Heart right ventricle (tissue), 16 donors: ENCODE measurements around the gene XKR7. TPM values are rescaled to one million over a fixed set of nuclear protein-coding genes. Genes with fewer than 3 reads are reported as not detected.

Experiments
- ATAC-seq, 8 donors: fragments of 200-7000 bp; cut with Tn5 transposase; one replicate each; pipeline ENCODE4 v1.9.1; 2020; ENCODE audit warnings: mild to moderate bottlenecking in 8 of 8, moderate library complexity in 8 of 8, moderate number of reproducible peaks in 1 of 8
- DNase-seq, 2 donors: peaks; one replicate each; pipeline ENCODE4 v3.0.0-alpha.2; 2020
- H3K27ac ChIP-seq, 10 donors: fragments of 200-600 bp; sonication (generic) in 2 of 10; one replicate each; pipeline versions ENCODE4 v1.5.0 to v1.8.0; 2020 to 2022; ENCODE audit warnings: mild to moderate bottlenecking in 3 of 10
- H3K27me3 ChIP-seq, 7 donors: fragments of 200-600 bp; one replicate each; pipeline ENCODE4 v1.8.0; 2021 to 2022; ENCODE audit warnings: mild to moderate bottlenecking in 2 of 7
- H3K36me3 ChIP-seq, 9 donors: fragments of 200-600 bp; sonication (generic) in 1 of 9; one replicate each; pipeline versions ENCODE4 v1.5.0 to v1.8.0; 2020 to 2022; ENCODE audit warnings: mild to moderate bottlenecking in 2 of 9
- H3K4me1 ChIP-seq, 9 donors: fragments of 200-600 bp; sonication (generic) in 1 of 9; one replicate each; pipeline versions ENCODE4 v1.5.0 to v1.8.0; 2020 to 2022; ENCODE audit warnings: mild to moderate bottlenecking in 4 of 9
- H3K4me3 ChIP-seq, 10 donors: fragments of 200-600 bp; sonication (generic) in 2 of 10; one replicate each; pipeline versions ENCODE4 v1.5.0 to v1.8.0; 2020 to 2022; ENCODE audit warnings: mild to moderate bottlenecking in 7 of 10, moderate library complexity in 2 of 10
- H3K9me3 ChIP-seq, 11 donors: fragments of 200-600 bp in 10 of 11; sonication (generic) in 2 of 11; one replicate each; pipeline versions ENCODE4 v1.5.0 to v1.8.0; 2013 to 2022; ENCODE audit warnings: mild to moderate bottlenecking in 2 of 11, control low read depth in 1 of 11, moderate library complexity in 1 of 11
- WGBS, 2 donors: extraction: QIAGEN DNeasy Blood & Tissue Kit; methylation state at CpG; one replicate each; pipeline ENCODE4 v1.1.7; 2013; ENCODE audit warnings: inconsistent platforms in 1 of 2; 5-methylcytosine and 5-hydroxymethylcytosine counted together
- intact Hi-C, 10 donors: fragments of 100-400 bp; cut with DNase I; formaldehyde crosslinking; loops; one replicate each; pipeline versions ENCODE4 v1.11.1 to v1.14.2; 2022
- polyA plus RNA-seq, 2 donors: library from polyadenylated mRNA; stranded (reverse); fragments of 200-250 nt; gene quantifications; one replicate each; pipeline ENCODE4 v1.2.3, GENCODE V29; 2013
- total RNA-seq, 10 donors: library from RNA; stranded (reverse); fragmentation: NEBNext Ultra II Directional in 3 of 10; extraction: Animal tissue kit (Norgen Biotek cat#: 25700) in 3 of 10; gene quantifications; one replicate each; pipeline versions ENCODE4 v1.2.1 to v1.2.4, GENCODE V29; 2021 to 2023
- TF ChIP-seq, protein P1 (sequence below), 9 donors: fragments of 200-600 bp; sonication (generic) in 2 of 9; IDR thresholded peaks; one replicate each; pipeline versions ENCODE4 v1.5.0 to v1.8.0; 2021 to 2022; ENCODE audit warnings: antibody characterized with exemption in 9 of 9, mild to moderate bottlenecking in 5 of 9, moderate library complexity in 1 of 9
- donor health status: Arrhythmogenic right ventricular cardiomyopathy.
- donor health status: ischemic (EF 13 %, LVEDD 7.1; RV severe dilation, severe dysfunction).
- donor health status: healthy with polysubstance abuse.
- donor health status: DM: no; HTN: yes; CAD: no.
- donor health status: DM: no; HTN: no; CAD: no.
- donor health status: ischemic (EF 25% LVEDD 6.9; RV normal size, moderate dysfunction).
- donor health status: ischemic (EF 25% LVEDD 5.7; RV mildly dilated, moderate dysfunction).
- donor health status: healthy.
- donor health status: DM: yes; HTN: yes; CAD: no.
- donor health status: Ischemic cardiomyopathy.
- donor health status: ischemic (EF 35%, LVEDD 5.7; RV mildly dilated, moderate dysfunction).
- donor health status: nonischemic (EF 11% LVEDD 7.7; RV severe dilation, severe dysfunction).
- donor health status: DM: yes; HTN: yes; CAD: no.
- donor health status: PGD.
- donor health status: ischemic (EF 29% LVEDD 5.4; RV normal size, mild dysfunction).
- donor health status: nonischemic (EF 23%, LVEDD 6.1; RV moderate dilation, normal function).

Gene XKR7
- total and polyA plus RNA-seq, 12 donors: not detected

DNA sequence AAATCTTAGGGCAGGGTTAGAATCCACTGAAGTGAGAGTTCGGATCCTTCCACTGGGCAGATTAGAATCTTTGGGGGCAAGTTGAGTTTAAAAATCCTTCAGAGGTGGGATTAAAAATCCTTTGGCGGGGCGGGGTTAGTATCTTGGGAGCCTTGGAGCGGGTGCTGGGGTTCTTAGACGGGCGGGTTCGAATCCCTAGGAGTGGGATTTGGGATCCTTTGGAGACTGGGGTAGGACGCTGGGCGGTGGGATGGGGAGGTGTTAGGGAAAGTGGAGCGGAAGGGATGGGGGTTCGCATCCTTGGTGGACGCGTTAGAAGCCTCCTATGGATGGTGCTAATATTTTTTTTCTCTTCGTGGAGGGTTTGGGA lies 83.8 kb downstream of the XKR7 start:
- Histone ChIP-seq H3K4me3 (peak overlapping the region in 8 of 10 donors; percentile 17 to 67 (median 44)), H3K9me3 (peaks cover 0 to 3% (median 0%) of the 10 kb centered on the region in 11 donors), H3K4me1 (peaks cover 0 to 42% (median 11%) of the 10 kb centered on the region in 9 donors), H3K27ac (peak overlapping the region in 5 of 10 donors; percentile 68 to 96 (median 79)), H3K36me3 (peaks cover 0 to 12% (median 0%) of the 10 kb centered on the region in 9 donors), H3K27me3 (peaks cover 11 to 71% (median 63%) of the 10 kb centered on the region in 7 donors)
- 9% methylated on average over 13 to 14 of the region's 14 CpGs for WGBS, 2 donors
- DNase-seq: no peak
- ATAC-seq: no peak
- intact Hi-C loops: no loop called here
- TF ChIP-seq, protein P1, sequence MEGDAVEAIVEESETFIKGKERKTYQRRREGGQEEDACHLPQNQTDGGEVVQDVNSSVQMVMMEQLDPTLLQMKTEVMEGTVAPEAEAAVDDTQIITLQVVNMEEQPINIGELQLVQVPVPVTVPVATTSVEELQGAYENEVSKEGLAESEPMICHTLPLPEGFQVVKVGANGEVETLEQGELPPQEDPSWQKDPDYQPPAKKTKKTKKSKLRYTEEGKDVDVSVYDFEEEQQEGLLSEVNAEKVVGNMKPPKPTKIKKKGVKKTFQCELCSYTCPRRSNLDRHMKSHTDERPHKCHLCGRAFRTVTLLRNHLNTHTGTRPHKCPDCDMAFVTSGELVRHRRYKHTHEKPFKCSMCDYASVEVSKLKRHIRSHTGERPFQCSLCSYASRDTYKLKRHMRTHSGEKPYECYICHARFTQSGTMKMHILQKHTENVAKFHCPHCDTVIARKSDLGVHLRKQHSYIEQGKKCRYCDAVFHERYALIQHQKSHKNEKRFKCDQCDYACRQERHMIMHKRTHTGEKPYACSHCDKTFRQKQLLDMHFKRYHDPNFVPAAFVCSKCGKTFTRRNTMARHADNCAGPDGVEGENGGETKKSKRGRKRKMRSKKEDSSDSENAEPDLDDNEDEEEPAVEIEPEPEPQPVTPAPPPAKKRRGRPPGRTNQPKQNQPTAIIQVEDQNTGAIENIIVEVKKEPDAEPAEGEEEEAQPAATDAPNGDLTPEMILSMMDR (IDR thresholded peaks at IDR 0.05): no peak

DNA sequence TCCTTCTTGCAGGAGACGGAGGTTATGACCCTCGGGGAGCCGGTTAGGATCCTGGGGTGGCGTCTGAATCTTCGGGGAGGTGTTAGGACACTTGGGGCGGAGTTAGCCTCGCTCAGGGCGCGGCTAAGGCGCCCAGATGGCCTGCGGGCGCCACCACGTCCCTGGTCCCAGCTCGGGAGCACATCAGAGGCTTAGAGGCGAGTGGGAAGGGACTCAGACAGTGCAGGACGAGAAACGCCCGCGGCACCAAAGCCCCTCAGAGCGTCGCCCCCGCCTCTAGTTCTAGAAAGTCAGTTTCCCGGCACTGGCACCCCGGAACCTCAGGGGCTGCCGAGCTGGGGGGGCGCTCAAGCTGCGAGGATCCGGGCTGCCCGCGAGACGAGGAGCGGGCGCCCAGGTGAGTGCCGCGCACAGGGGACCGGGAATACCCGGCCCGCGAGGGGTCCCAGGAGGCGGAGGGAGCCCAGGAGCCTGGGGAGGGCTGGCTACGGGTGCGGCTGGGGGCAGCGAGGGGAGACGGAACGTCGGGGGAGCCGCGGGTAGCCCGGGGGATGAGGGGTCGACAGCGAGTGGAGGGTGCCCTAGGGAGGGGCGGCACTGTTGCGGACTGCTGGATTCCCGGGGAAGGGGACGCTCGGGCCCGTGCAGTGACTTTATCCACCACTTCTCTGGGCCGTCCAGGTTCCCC lies 84.3 kb downstream of the XKR7 start, which contains the start of gene HCK:
TSS of gene HCK (plus strand) at position 153 of the 688 bp plus-strand sequence.
- ATAC-seq (peak; percentile 71 to 83 (median 82)), DNase-seq (peak in 1 of 2 donors; percentile 42)
- Histone ChIP-seq H3K4me1 (peaks cover 0 to 47% (median 11%) of the 10 kb centered on the region in 9 donors), H3K27ac (peak within 1 kb of the TSS in 8 of 10 donors; percentile 34 to 96 (median 70)), H3K36me3 (peaks cover 0 to 12% (median 0%) of the 10 kb centered on the region in 9 donors), H3K9me3 (peaks cover 0 to 3% (median 0%) of the 10 kb centered on the region in 11 donors), H3K27me3 (peaks cover 11 to 76% (median 64%) of the 10 kb centered on the region in 7 donors), H3K4me3 (peak within 1 kb of the TSS in 9 of 10 donors; percentile 9 to 67 (median 44))
- intact Hi-C loops: no loop called here
- TF ChIP-seq, protein P1 (IDR thresholded peaks at IDR 0.05): no peak
- WGBS, 2 donors: 0 to 2% methylated on average over 56 to 58 of the region's 58 CpGs

DNA sequence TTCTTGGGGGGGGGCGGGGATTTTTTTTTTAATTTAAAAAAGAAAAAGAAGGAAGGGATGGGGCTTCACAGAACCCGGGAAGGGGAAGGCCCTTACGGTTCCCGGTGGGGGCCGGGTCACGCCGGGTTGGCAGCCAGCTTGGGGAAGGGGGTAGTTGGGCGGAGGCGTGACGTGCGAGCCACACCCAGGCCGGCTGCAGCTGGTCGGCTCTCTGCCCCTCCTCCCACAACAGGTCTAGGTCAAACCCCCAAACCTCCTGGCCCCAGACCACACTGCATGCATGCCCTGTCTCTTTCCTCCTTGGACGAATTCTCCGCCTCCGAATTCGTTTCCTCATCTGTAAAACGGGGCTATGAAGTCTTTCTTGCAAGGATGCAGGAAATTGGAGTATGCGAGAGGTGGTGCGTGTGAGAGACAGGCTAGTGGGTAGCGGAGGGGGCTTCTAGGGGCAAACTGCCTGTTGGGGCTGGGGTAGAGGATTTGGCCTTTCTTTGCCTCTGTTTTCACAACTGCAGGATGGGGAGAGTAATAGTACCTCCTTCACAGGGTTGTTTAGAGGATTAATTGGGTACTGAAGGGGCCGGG lies 84.9 kb downstream of the XKR7 start:
- Histone ChIP-seq H3K4me3 (peak overlapping the region in 8 of 10 donors; percentile 17 to 67 (median 44)), H3K27me3 (peaks cover 11 to 77% (median 70%) of the 10 kb centered on the region in 7 donors), H3K36me3 (peaks cover 0 to 14% (median 0%) of the 10 kb centered on the region in 9 donors), H3K9me3 (peaks cover 0 to 3% (median 0%) of the 10 kb centered on the region in 11 donors), H3K4me1 (peaks cover 0 to 53% (median 11%) of the 10 kb centered on the region in 9 donors), H3K27ac (peak overlapping the region in 3 of 10 donors; percentile 36 to 96 (median 70))
- DNase-seq (peak; percentile 42 to 69), ATAC-seq (peak; percentile 53 to 83 (median 68))
- intact Hi-C loops: no loop called here
- 16% methylated on average over 21 of the region's 22 CpGs for WGBS, 2 donors
- TF ChIP-seq, protein P1 (IDR thresholded peaks at IDR 0.05): no peak

Other genes starting within 250 kb of the XKR7 start
- gene BCL2L1, start 245.3 kb upstream of the XKR7 start, total RNA-seq: 10 to 100 TPM; 34.7 to 97.4 (median 45.9) TPM
- 100 to 1,000 TPM in 1 of 2 donors, 10 to 100 TPM in 1; 35.2 to 128 TPM for gene BCL2L1, start 245.3 kb upstream of the XKR7 start, polyA plus RNA-seq
- gene TPX2, start 228.9 kb upstream of the XKR7 start, total RNA-seq: 1 to 10 TPM in 4 of 10 donors, under 1 TPM in 6; 0.17 to 9.6 (median 0.85) TPM
- gene TPX2, start 228.9 kb upstream of the XKR7 start, polyA plus RNA-seq: under 1 TPM; 0.29 to 0.72 TPM
- 1 to 10 TPM in 1 of 10 donors, under 1 TPM in 8, not detected in 1; 0.06 to 2.1 (median 0.28) TPM for gene MYLK2, start 148.8 kb upstream of the XKR7 start, total RNA-seq
- gene MYLK2, start 148.8 kb upstream of the XKR7 start, polyA plus RNA-seq: under 1 TPM in 1 of 2 donors, not detected in 1; 0.16 TPM
- gene FOXS1, start 122.5 kb upstream of the XKR7 start, total RNA-seq: 1 to 10 TPM; 1.4 to 6.5 (median 2.5) TPM
- gene FOXS1, start 122.5 kb upstream of the XKR7 start, polyA plus RNA-seq: 1 to 10 TPM; 6.0 to 7.5 TPM
- gene DUSP15, start 97.6 kb upstream of the XKR7 start, total RNA-seq: 1 to 10 TPM; 1.7 to 7.2 (median 5.0) TPM
- gene DUSP15, start 97.6 kb upstream of the XKR7 start, polyA plus RNA-seq: 1 to 10 TPM in 1 of 2 donors, under 1 TPM in 1; 0.90 to 6.0 TPM
- under 1 TPM in 1 of 10 donors, not detected in 9; 0.15 TPM for gene TTLL9, start 97.5 kb upstream of the XKR7 start, total RNA-seq
- under 1 TPM; 0.03 to 0.07 TPM for gene TTLL9, start 97.5 kb upstream of the XKR7 start, polyA plus RNA-seq
- 10 to 100 TPM in 1 of 10 donors, 1 to 10 TPM in 9; 6.4 to 10.7 (median 7.5) TPM for gene PDRG1, start 16.1 kb upstream of the XKR7 start, total RNA-seq
- 10 to 100 TPM in 1 of 2 donors, 1 to 10 TPM in 1; 7.3 to 12.8 TPM for gene PDRG1, start 16.1 kb upstream of the XKR7 start, polyA plus RNA-seq
- 10 to 100 TPM in 1 of 10 donors, 1 to 10 TPM in 9; 4.9 to 10.7 (median 7.4) TPM for gene CCM2L, start 42.3 kb downstream of the XKR7 start, total RNA-seq
- gene CCM2L, start 42.3 kb downstream of the XKR7 start, polyA plus RNA-seq: 10 to 100 TPM; 12.9 to 26.8 TPM
- gene HCK, start 84.1 kb downstream of the XKR7 start, total RNA-seq: 10 to 100 TPM in 1 of 10 donors, 1 to 10 TPM in 9; 1.6 to 22.9 (median 3.0) TPM
- gene HCK, start 84.1 kb downstream of the XKR7 start, polyA plus RNA-seq: 1 to 10 TPM; 2.3 to 3.7 TPM
- gene TM9SF4, start 141.6 kb downstream of the XKR7 start, total RNA-seq: 10 to 100 TPM; 27.9 to 36.0 (median 31.6) TPM
- 10 to 100 TPM; 19.2 to 21.1 TPM for gene TM9SF4, start 141.6 kb downstream of the XKR7 start, polyA plus RNA-seq
- gene PLAGL2, start 239.6 kb downstream of the XKR7 start, total RNA-seq: 10 to 100 TPM in 2 of 10 donors, 1 to 10 TPM in 8; 5.6 to 12.3 (median 7.9) TPM
- gene PLAGL2, start 239.6 kb downstream of the XKR7 start, polyA plus RNA-seq: 1 to 10 TPM; 1.7 to 3.0 TPM
- 10 to 100 TPM; 25.9 to 32.9 (median 27.9) TPM for gene POFUT1, start 239.7 kb downstream of the XKR7 start, total RNA-seq
- 10 to 100 TPM in 1 of 2 donors, 1 to 10 TPM in 1; 9.7 to 11.7 TPM for gene POFUT1, start 239.7 kb downstream of the XKR7 start, polyA plus RNA-seq